ENCODE measurements around the gene PRSS23.

Gene PRSS23

DNA sequence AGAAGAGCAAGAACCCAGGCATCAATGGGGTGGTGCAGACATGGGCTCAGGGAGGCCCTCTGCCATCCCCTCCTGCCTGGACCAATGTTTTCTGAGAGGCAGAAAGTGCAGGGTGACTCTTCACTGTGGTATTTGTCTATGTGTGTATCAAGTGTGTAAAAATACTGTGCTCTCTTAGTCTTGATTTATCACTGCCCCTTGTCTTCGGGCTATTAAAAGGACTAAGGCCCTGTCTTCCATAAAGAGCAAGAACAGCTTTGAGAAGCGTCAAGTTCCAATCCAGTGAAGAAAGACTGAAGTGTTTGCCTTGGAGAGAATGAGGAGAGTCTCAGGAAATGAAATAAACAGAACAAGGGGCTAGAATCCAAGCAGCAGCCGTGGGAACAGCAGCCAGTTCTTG is 14.4 kb downstream of the PRSS23 start:
- TF ChIP-seq TAF1 (IDR thresholded peaks at IDR 0.05; ENCODE audit: borderline replicate concordance, insufficient read depth, low read length) (no peak), SIN3A (IDR thresholded peaks at IDR 0.05; ENCODE audit: borderline replicate concordance, insufficient read depth, low read length) (no peak), FOXP2 (optimal IDR thresholded peaks at IDR 0.05; ENCODE audit: borderline replicate concordance, extremely low read depth, extremely low read length, insufficient read depth) (no peak), POLR2AphosphoS5 (IDR thresholded peaks at IDR 0.05; ENCODE audit: low read depth, low read length) (no peak)
- TF ChIP-seq, protein P1, sequence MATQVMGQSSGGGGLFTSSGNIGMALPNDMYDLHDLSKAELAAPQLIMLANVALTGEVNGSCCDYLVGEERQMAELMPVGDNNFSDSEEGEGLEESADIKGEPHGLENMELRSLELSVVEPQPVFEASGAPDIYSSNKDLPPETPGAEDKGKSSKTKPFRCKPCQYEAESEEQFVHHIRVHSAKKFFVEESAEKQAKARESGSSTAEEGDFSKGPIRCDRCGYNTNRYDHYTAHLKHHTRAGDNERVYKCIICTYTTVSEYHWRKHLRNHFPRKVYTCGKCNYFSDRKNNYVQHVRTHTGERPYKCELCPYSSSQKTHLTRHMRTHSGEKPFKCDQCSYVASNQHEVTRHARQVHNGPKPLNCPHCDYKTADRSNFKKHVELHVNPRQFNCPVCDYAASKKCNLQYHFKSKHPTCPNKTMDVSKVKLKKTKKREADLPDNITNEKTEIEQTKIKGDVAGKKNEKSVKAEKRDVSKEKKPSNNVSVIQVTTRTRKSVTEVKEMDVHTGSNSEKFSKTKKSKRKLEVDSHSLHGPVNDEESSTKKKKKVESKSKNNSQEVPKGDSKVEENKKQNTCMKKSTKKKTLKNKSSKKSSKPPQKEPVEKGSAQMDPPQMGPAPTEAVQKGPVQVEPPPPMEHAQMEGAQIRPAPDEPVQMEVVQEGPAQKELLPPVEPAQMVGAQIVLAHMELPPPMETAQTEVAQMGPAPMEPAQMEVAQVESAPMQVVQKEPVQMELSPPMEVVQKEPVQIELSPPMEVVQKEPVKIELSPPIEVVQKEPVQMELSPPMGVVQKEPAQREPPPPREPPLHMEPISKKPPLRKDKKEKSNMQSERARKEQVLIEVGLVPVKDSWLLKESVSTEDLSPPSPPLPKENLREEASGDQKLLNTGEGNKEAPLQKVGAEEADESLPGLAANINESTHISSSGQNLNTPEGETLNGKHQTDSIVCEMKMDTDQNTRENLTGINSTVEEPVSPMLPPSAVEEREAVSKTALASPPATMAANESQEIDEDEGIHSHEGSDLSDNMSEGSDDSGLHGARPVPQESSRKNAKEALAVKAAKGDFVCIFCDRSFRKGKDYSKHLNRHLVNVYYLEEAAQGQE (IDR thresholded peaks at IDR 0.05; ENCODE audit: insufficient read depth in 1 of 2, low read depth in 2 of 2, low read length in 2 of 2), result no peak

DNA sequence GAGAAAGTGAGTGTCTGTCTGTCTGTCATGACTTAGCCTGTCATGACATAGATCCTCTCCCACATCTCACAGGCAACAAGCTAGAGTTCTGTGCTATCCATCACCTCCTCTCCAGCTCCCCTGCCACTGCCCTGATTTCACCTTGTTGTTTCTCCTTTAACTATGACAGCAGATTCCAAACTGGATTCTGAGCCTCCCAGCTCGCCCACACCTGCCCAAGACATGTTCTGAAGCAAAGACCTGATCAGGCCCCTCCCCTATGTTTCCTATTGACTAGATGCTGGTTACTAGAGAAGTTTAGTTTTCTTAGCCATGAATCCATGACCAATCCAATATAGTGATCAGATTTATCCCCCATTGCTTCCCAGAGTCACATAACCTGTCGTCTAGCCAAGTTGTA is 15.4 kb downstream of the PRSS23 start:
- no peak for TF ChIP-seq TAF1 (IDR thresholded peaks at IDR 0.05; ENCODE audit: borderline replicate concordance, insufficient read depth, low read length)
- no peak for TF ChIP-seq POLR2AphosphoS5 (IDR thresholded peaks at IDR 0.05; ENCODE audit: low read depth, low read length)
- no peak for TF ChIP-seq SIN3A (IDR thresholded peaks at IDR 0.05; ENCODE audit: borderline replicate concordance, insufficient read depth, low read length)
- TF ChIP-seq FOXP2 (optimal IDR thresholded peaks at IDR 0.05; ENCODE audit: borderline replicate concordance, extremely low read depth, extremely low read length, insufficient read depth), result no peak
- TF ChIP-seq, protein P1 (IDR thresholded peaks at IDR 0.05; ENCODE audit: insufficient read depth in 1 of 2, low read depth in 2 of 2, low read length in 2 of 2), result no peak

GRCh38 chr11:86816251-86816726 is 15.9 kb downstream of the PRSS23 start:
- TF ChIP-seq TAF1 (IDR thresholded peaks at IDR 0.05; ENCODE audit: borderline replicate concordance, insufficient read depth, low read length) (no peak), FOXP2 (optimal IDR thresholded peaks at IDR 0.05; ENCODE audit: borderline replicate concordance, extremely low read depth, extremely low read length, insufficient read depth) (no peak), SIN3A (IDR thresholded peaks at IDR 0.05; ENCODE audit: borderline replicate concordance, insufficient read depth, low read length) (no peak), POLR2AphosphoS5 (IDR thresholded peaks at IDR 0.05; ENCODE audit: low read depth, low read length) (no peak)
- TF ChIP-seq, protein P1 (IDR thresholded peaks at IDR 0.05; ENCODE audit: insufficient read depth in 1 of 2, low read depth in 2 of 2, low read length in 2 of 2), result no peak

DNA sequence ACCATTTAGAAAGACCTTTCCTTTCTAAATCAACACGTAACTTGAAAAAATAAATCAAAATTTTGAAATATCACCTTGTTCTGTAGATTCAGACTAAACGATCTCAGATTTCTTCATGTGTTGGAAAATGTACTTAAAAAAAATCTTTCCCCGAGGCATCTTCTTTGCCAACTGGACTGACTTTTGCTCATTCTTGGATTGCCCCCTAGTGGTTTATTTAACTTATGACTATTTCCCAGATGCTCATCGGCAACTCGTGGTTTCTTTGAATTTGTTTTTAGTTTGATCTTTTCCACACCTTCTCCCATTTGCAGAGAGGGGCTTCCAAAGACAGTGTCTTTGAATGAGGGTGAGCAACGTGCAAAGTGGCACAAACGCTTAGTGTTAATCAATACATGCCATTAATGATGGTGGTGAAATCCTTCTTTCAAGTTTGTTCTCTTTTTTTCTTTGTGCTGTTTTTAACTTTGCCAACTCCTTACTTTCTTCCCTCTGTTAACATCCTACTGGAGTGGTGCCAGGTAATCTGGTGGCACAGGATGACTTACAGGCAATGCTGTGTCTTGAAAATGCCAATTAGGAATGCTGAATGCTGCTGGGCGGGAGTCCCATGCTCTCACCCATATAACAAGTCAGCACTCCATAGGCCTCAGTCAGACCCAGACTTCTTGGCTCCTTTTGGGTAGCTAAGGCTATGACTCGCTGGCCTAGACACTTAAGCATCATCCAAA is 18.3 kb downstream of the PRSS23 start:
- no peak for TF ChIP-seq FOXP2 (optimal IDR thresholded peaks at IDR 0.05; ENCODE audit: borderline replicate concordance, extremely low read depth, extremely low read length, insufficient read depth)
- no peak for TF ChIP-seq TAF1 (IDR thresholded peaks at IDR 0.05; ENCODE audit: borderline replicate concordance, insufficient read depth, low read length)
- TF ChIP-seq SIN3A (IDR thresholded peaks at IDR 0.05; ENCODE audit: borderline replicate concordance, insufficient read depth, low read length), result no peak
- no peak for TF ChIP-seq POLR2AphosphoS5 (IDR thresholded peaks at IDR 0.05; ENCODE audit: low read depth, low read length)
- TF ChIP-seq, protein P1 (IDR thresholded peaks at IDR 0.05; ENCODE audit: insufficient read depth in 1 of 2, low read depth in 2 of 2, low read length in 2 of 2), result no peak

Measured in PFSK-1 (cell line).